GM12878 (cell line): ENCODE data around the gene GRIK4. TPM values are rescaled to one million over a fixed set of nuclear protein-coding genes. Genes with fewer than 3 reads are reported as not detected.

Source experiments
- ATAC-seq: fragments of 200-7000 bp; cut with Tn5 transposase; 3 replicates; pipeline ENCODE4 v1.9.1; 2020; ENCODE audit warnings: mild to moderate bottlenecking, moderate library complexity
- BruUV-seq: library from RNA; stranded (reverse); fragments of 400-500 nt; replicated peaks from 2 replicates; lab custom pipeline; 2021; lab: Mats Ljungman, UMichigan
- CTCF ChIA-PET: fragments of 300-600 bp; sonication (Branson Sonifier 250); formaldehyde crosslinking; extraction: SDS; loops from one replicate; lab custom pipeline; 2021; ENCODE audit warnings: inconsistent platforms; lab: Yijun Ruan, JAX
- POLR2A ChIA-PET: fragments of 350-600 bp; formaldehyde crosslinking; extraction: SDS; loops from one replicate; lab custom pipeline; 2021; ENCODE audit warnings: inconsistent platforms; lab: Charles Lee
- RAD21 ChIA-PET: fragments of 300-600 bp; sonication (Branson Sonifier 250); formaldehyde crosslinking; loops from one replicate; lab custom pipeline; 2023; ENCODE audit warnings: antibody characterized with exemption; ENCODE audit not compliant: unreplicated experiment; lab: Charles Lee
- SMC1A ChIA-PET: fragments of 300-600 bp; sonication (Branson Sonifier 250); formaldehyde crosslinking; loops from one replicate; lab custom pipeline; 2023; ENCODE audit not compliant: unreplicated experiment, uncharacterized antibody; lab: Charles Lee
- DNase-seq: peaks from one replicate; pipeline ENCODE4 v3.0.0-alpha.2; 2011; ENCODE audit warnings: low read depth, low spot score
- FAIRE-seq: peaks from 3 replicates; lab custom pipeline; 2011; peaks lifted over from hg19 to GRCh38; lab: Jason Lieb, UNC
- H2AFZ ChIP-seq: 2 replicates; pipeline ENCODE4 v1.6.0; 2011; ENCODE audit warnings: low read depth, low read length, control low read depth; ENCODE audit not compliant: control insufficient read depth
- H3K27ac ChIP-seq: 2 replicates; pipeline ENCODE4 v1.5.1; 2011; ENCODE audit warnings: control low read depth; ENCODE audit not compliant: control insufficient read depth, insufficient read depth
- H3K27me3 ChIP-seq, 2 experiments: replicated peaks in 1 of 2; 2 replicates each; pipeline versions ENCODE4 v1.6.0 to v1.6.1; 2011; ENCODE audit warnings: low read length in 1 of 2; ENCODE audit not compliant: control insufficient read depth in 2 of 2, insufficient read depth in 2 of 2
- H3K36me3 ChIP-seq, 2 experiments: 2 replicates each; pipeline ENCODE4 v1.5.1; 2011; ENCODE audit warnings: low read length in 1 of 2; ENCODE audit not compliant: control insufficient read depth in 2 of 2, insufficient read depth in 2 of 2
- H3K4me1 ChIP-seq: 2 replicates; pipeline ENCODE4 v1.6.1; 2011; ENCODE audit warnings: mild to moderate bottlenecking, low read length, moderate library complexity, mixed read lengths; ENCODE audit not compliant: control insufficient read depth, insufficient read depth
- H3K4me2 ChIP-seq: 2 replicates; pipeline ENCODE4 v1.6.0; 2011; ENCODE audit warnings: control low read depth; ENCODE audit not compliant: control insufficient read depth, insufficient read depth
- H3K4me3 ChIP-seq: fragments of 200-600 bp; sonication (generic); 2 replicates; pipeline ENCODE4 v1.5.1; 2016
- H3K79me2 ChIP-seq: 2 replicates; pipeline ENCODE4 v1.6.0; 2011; ENCODE audit warnings: low read length; ENCODE audit not compliant: control insufficient read depth, insufficient read depth
- H3K9ac ChIP-seq: 2 replicates; pipeline ENCODE4 v1.8.0; 2011; ENCODE audit warnings: low read length, control low read depth, mixed read lengths; ENCODE audit not compliant: control insufficient read depth, insufficient read depth
- H3K9me3 ChIP-seq: replicated peaks from 3 replicates; pipeline ENCODE4 v1.5.1; 2011; ENCODE audit warnings: mild to moderate bottlenecking, low read length; ENCODE audit not compliant: control insufficient read depth, insufficient read depth
- H4K20me1 ChIP-seq: 2 replicates; pipeline ENCODE4 v1.6.0; 2011; ENCODE audit not compliant: control insufficient read depth, insufficient read depth
- EP300 ChIP-seq, 2 experiments: fragments of 150-350 bp in 1 of 2; IDR thresholded peaks; 2 replicates each; pipeline ENCODE4 v1.6.1; 2011 to 2012; ENCODE audit warnings: low read depth in 2 of 2, low read length in 2 of 2, borderline replicate concordance in 1 of 2, improper control_type of control experiment in 1 of 2, inconsistent platforms in 1 of 2; ENCODE audit not compliant: control insufficient read depth in 1 of 2
- GABPA ChIP-seq: IDR thresholded peaks from 2 replicates; pipeline ENCODE4 v1.6.1; 2014; ENCODE audit warnings: antibody characterized with exemption, low read depth, mild to moderate bottlenecking, inconsistent platforms
- HDGF ChIP-seq: fragments of 450-650 bp; IDR thresholded peaks from 2 replicates; pipeline ENCODE4 v1.6.1; 2016; ENCODE audit warnings: antibody characterized with exemption
- KDM1A ChIP-seq: fragments of 200-600 bp; sonication (generic); IDR thresholded peaks from 2 replicates; pipeline ENCODE4 v1.6.1; 2016; ENCODE audit warnings: borderline replicate concordance
- KLF5 ChIP-seq: fragments of 450-650 bp; IDR thresholded peaks from 2 replicates; pipeline ENCODE4 v1.6.1; 2014; ENCODE audit warnings: mild to moderate bottlenecking; ENCODE audit not compliant: partially characterized antibody
- MYB ChIP-seq: fragments of 150-350 bp; IDR thresholded peaks from 2 replicates; pipeline ENCODE4 v1.6.1; 2014; ENCODE audit warnings: mild to moderate bottlenecking, low read depth, low read length, borderline replicate concordance
- NFYA ChIP-seq: IDR thresholded peaks from 2 replicates; pipeline ENCODE4 v1.6.1; 2011; ENCODE audit warnings: low read depth, mild to moderate bottlenecking, low read length, improper control_type of control experiment, borderline replicate concordance
- TAF1 ChIP-seq: IDR thresholded peaks from 2 replicates; pipeline ENCODE4 v1.6.1; 2011; ENCODE audit warnings: mild to moderate bottlenecking, low read depth, low read length, borderline replicate concordance
- TBL1XR1 ChIP-seq: IDR thresholded peaks from 2 replicates; pipeline ENCODE4 v1.6.1; 2012; ENCODE audit warnings: low read depth, low read length, improper control_type of control experiment
- WRNIP1 ChIP-seq: IDR thresholded peaks from 2 replicates; pipeline ENCODE4 v1.6.1; 2011; ENCODE audit warnings: low read depth, low read length, improper control_type of control experiment, borderline replicate concordance
- WGBS: methylation state at CpG from one replicate; pipeline ENCODE4 v1.1.6; 2016; ENCODE audit warnings: low lambda C conversion rate; ENCODE audit not compliant: insufficient replicate concordance, insufficient coverage; ENCODE audit errors: missing lambda C conversion rate; 5-methylcytosine and 5-hydroxymethylcytosine counted together
- in situ Hi-C: fragments of 300-500 bp; cut with MboI; formaldehyde crosslinking; loops from 9 replicates; pipeline ENCODE4 v1.14.3; 2018; ENCODE audit warnings: mixed read lengths
- intact Hi-C: fragments of 100-400 bp; cut with micrococcal nuclease; formaldehyde crosslinking; loops from one replicate; pipeline ENCODE4 v1.14.2; 2022; ENCODE audit not compliant: unreplicated experiment
- polyA plus RNA-seq, 11 experiments: library from polyadenylated mRNA; depleted of rRNA in 4 of 11; unstranded in 6 of 11; stranded (reverse) in 5 of 11; fragments of >200 nt; fragmentation: Nextera tagmentation in 4 of 11; fragmentation: Illumina TruSeq in 1 of 11; extraction: Ambion mirVana in 4 of 11; extraction: Trizol in 1 of 11; gene quantifications; 1 replicate in 1 of 11; 2 replicates in 10 of 11; pipeline versions ENCODE4 v1.2.1 to v1.2.3, GENCODE V29; 2011 to 2016; ENCODE audit warnings: inconsistent platforms in 2 of 11, missing spikeins in 2 of 11, low read depth in 1 of 11
- total RNA-seq, 4 experiments: library from RNA; depleted of rRNA in 3 of 4; stranded (reverse); fragments of >200 nt in 3 of 4; fragmentation: Illumina TruSeq in 1 of 4; extraction: Trizol in 1 of 4; gene quantifications; 2 replicates each; pipeline versions ENCODE4 v1.2.1 to v1.2.3, GENCODE V29; 2013 to 2021
- TF ChIP-seq, protein P1 (sequence below): IDR thresholded peaks from 2 replicates; pipeline ENCODE4 v1.6.1; 2012; ENCODE audit warnings: improper control_type of control experiment, low read depth, low read length; ENCODE audit not compliant: insufficient replicate concordance
- TF ChIP-seq, protein P2 (sequence below): fragments of 450-650 bp; IDR thresholded peaks from 2 replicates; pipeline ENCODE4 v1.6.1; 2017; ENCODE audit warnings: antibody characterized with exemption, mild to moderate bottlenecking, moderate library complexity
- TF ChIP-seq, protein P3 (sequence below): fragments of 450-650 bp; IDR thresholded peaks from 2 replicates; pipeline ENCODE4 v1.6.1; 2017; ENCODE audit warnings: mild to moderate bottlenecking, low read depth, inconsistent platforms; ENCODE audit not compliant: poor library complexity, severe bottlenecking

The GRIK4 gene
- total and polyA plus RNA-seq, 10 of the 15 experiments (the other 5 are each of a cell fraction or from before 2014, with no cell fraction given) = 0.33 to 3.6 (median 0.72) TPM

DNA sequence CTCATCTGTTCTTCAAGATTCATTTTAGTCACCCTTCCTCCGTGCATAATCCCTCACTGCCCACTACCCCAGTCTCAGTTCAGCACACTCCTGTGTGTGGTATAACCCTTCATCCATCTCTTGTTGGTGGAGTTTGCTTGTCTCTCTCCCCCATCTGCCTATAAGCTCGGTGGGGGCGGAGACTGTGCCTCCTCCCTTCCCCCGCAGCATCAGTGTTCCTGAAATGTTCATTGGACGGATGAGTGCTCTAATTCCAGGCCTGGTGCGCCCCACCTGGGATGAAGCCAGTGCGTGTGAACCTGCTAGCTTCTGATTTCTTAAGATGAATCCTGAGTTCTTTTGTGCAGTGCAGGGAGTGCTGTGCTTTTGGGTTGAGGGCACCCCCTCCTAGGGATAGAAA is 100.0 kb downstream of the GRIK4 start:
- no TSS peak for BruUV-seq
- no peak for TF ChIP-seq KLF5
- TF ChIP-seq KDM1A = no peak
- TF ChIP-seq TBL1XR1 = no peak
- TF ChIP-seq NFYA = no peak
- no peak for TF ChIP-seq HDGF
- TF ChIP-seq, protein P1, sequence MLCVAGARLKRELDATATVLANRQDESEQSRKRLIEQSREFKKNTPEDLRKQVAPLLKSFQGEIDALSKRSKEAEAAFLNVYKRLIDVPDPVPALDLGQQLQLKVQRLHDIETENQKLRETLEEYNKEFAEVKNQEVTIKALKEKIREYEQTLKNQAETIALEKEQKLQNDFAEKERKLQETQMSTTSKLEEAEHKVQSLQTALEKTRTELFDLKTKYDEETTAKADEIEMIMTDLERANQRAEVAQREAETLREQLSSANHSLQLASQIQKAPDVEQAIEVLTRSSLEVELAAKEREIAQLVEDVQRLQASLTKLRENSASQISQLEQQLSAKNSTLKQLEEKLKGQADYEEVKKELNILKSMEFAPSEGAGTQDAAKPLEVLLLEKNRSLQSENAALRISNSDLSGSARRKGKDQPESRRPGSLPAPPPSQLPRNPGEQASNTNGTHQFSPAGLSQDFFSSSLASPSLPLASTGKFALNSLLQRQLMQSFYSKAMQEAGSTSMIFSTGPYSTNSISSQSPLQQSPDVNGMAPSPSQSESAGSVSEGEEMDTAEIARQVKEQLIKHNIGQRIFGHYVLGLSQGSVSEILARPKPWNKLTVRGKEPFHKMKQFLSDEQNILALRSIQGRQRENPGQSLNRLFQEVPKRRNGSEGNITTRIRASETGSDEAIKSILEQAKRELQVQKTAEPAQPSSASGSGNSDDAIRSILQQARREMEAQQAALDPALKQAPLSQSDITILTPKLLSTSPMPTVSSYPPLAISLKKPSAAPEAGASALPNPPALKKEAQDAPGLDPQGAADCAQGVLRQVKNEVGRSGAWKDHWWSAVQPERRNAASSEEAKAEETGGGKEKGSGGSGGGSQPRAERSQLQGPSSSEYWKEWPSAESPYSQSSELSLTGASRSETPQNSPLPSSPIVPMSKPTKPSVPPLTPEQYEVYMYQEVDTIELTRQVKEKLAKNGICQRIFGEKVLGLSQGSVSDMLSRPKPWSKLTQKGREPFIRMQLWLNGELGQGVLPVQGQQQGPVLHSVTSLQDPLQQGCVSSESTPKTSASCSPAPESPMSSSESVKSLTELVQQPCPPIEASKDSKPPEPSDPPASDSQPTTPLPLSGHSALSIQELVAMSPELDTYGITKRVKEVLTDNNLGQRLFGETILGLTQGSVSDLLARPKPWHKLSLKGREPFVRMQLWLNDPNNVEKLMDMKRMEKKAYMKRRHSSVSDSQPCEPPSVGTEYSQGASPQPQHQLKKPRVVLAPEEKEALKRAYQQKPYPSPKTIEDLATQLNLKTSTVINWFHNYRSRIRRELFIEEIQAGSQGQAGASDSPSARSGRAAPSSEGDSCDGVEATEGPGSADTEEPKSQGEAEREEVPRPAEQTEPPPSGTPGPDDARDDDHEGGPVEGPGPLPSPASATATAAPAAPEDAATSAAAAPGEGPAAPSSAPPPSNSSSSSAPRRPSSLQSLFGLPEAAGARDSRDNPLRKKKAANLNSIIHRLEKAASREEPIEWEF = no peak
- no peak for TF ChIP-seq EP300 (IDR thresholded peaks at IDR 0.05; ENCODE audit: borderline replicate concordance in 1 of 2, control insufficient read depth in 1 of 2, low read depth in 2 of 2, low read length in 2 of 2)
- no peak for TF ChIP-seq TAF1
- TF ChIP-seq MYB = no peak
- TF ChIP-seq, protein P2, sequence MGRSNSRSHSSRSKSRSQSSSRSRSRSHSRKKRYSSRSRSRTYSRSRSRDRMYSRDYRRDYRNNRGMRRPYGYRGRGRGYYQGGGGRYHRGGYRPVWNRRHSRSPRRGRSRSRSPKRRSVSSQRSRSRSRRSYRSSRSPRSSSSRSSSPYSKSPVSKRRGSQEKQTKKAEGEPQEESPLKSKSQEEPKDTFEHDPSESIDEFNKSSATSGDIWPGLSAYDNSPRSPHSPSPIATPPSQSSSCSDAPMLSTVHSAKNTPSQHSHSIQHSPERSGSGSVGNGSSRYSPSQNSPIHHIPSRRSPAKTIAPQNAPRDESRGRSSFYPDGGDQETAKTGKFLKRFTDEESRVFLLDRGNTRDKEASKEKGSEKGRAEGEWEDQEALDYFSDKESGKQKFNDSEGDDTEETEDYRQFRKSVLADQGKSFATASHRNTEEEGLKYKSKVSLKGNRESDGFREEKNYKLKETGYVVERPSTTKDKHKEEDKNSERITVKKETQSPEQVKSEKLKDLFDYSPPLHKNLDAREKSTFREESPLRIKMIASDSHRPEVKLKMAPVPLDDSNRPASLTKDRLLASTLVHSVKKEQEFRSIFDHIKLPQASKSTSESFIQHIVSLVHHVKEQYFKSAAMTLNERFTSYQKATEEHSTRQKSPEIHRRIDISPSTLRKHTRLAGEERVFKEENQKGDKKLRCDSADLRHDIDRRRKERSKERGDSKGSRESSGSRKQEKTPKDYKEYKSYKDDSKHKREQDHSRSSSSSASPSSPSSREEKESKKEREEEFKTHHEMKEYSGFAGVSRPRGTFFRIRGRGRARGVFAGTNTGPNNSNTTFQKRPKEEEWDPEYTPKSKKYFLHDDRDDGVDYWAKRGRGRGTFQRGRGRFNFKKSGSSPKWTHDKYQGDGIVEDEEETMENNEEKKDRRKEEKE = no peak
- TF ChIP-seq, protein P3, sequence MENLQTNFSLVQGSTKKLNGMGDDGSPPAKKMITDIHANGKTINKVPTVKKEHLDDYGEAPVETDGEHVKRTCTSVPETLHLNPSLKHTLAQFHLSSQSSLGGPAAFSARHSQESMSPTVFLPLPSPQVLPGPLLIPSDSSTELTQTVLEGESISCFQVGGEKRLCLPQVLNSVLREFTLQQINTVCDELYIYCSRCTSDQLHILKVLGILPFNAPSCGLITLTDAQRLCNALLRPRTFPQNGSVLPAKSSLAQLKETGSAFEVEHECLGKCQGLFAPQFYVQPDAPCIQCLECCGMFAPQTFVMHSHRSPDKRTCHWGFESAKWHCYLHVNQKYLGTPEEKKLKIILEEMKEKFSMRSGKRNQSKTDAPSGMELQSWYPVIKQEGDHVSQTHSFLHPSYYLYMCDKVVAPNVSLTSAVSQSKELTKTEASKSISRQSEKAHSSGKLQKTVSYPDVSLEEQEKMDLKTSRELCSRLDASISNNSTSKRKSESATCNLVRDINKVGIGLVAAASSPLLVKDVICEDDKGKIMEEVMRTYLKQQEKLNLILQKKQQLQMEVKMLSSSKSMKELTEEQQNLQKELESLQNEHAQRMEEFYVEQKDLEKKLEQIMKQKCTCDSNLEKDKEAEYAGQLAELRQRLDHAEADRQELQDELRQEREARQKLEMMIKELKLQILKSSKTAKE = no peak
- TF ChIP-seq WRNIP1 = no peak
- no peak for TF ChIP-seq GABPA
- CTCF ChIA-PET = interaction anchor here (1.3 to 3.5 kb wide), 4 partner anchors 10 to 73 kb away, joined by 3 to 19 read pairs (median 4); no protein-coding TSS in a partner anchor
- H3K27me3 ChIP-seq = no peaks in the 10 kb centered on the region
- H2AFZ ChIP-seq = no peak overlapping the region
- ATAC-seq = no peak
- intact Hi-C loops = no loop called here
- H3K9ac ChIP-seq = no peak overlapping the region
- H3K4me1 ChIP-seq = peaks cover 32% of the 10 kb centered on the region
- no peak overlapping the region for H3K4me3 ChIP-seq
- in situ Hi-C loops = no loop called here
- DNase-seq = no peak
- no peak overlapping the region for H3K27ac ChIP-seq
- SMC1A ChIA-PET = interaction anchor here (0.8 to 4.6 kb wide), 6 partner anchors 10 to 48 kb away, joined by 3 to 25 read pairs (median 3); no protein-coding TSS in a partner anchor
- H3K36me3 ChIP-seq = no peaks in the 10 kb centered on the region
- no peak overlapping the region for H3K4me2 ChIP-seq
- no peaks in the 10 kb centered on the region for H3K9me3 ChIP-seq
- WGBS = 89% methylated on average over 7 of the region's 7 CpGs
- RAD21 ChIA-PET = interaction anchor here (4.7 kb wide), 1 partner anchor 46 kb away, joined by 38 read pairs; no protein-coding TSS in a partner anchor
- FAIRE-seq = no peak
- POLR2A ChIA-PET = interaction anchor here (0.7 to 1.6 kb wide), 3 partner anchors 10 to 88 kb away, joined by 4 to 8 read pairs (median 7); no protein-coding TSS in a partner anchor
- H3K79me2 ChIP-seq = no peaks in the 10 kb centered on the region
- H4K20me1 ChIP-seq = no peaks in the 10 kb centered on the region
